Lung microvascular endothelial cell (primary cell): ENCODE data around the gene EXOC3. TPM values are rescaled to one million over a fixed set of nuclear protein-coding genes. Genes with fewer than 3 reads are reported as not detected.
A peak's percentile ranks its signal among the peaks of the same experiment; 100 is the strongest.
"Not testable (repeated sequence)": the region's sequence is repeated elsewhere in the genome, so short reads cannot be mapped to it uniquely, and the experiment has no call there.

Experiments
- DNase-seq, 2 donors: peaks; one replicate each; pipeline versions ENCODE4 v3.0.0 to v3.0.0-alpha.2; 2010; ENCODE audit warnings: low read depth in 2 of 2
- total RNA-seq: library from RNA; depleted of rRNA; stranded (reverse); fragments of >200 nt; gene quantifications from 2 replicates; pipeline ENCODE4 v1.2.1, GENCODE V29; 2014

Gene EXOC3
- total RNA-seq, result 18.5 and 25.0 TPM in 2 replicates

- peak; percentile 71 to 72 for DNase-seq
Measured at GRCh38 chr5:442335-443238, at the start of gene EXOC3. EXOC3 (plus strand) TSS chr5:443176; CDS start chr5:446206, 3,030 bp downstream.

DNA sequence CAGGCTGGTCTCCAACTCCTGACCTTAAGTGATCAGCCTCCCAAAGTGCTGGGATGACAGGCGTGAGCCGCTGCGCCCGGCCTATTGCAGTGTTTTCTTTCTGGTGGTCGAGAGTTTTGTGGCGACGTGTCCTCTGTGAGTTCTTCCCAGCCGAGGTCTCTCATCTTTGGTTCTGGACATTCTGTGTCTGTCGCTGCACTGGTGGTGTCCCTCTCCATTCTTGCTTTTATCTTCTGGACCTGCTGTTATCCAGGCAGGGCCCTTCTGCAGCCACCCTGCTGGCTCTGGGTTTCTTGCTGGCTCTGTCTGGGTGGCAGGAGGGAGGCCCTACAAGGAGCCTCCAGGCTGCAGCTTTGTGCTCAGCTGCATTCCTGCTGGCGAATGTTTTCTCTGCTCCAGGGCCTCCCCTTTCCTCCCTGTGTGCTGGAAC, 49.1 kb upstream of the EXOC3 start:
- DNase-seq, result no peak

GRCh38 chr5:394671-395155, 48.3 kb upstream of the EXOC3 start:
- DNase-seq, result no peak

GRCh38 chr5:395156-395920, 47.6 kb upstream of the EXOC3 start:
- DNase-seq, result peak; percentile 70 to 89

GRCh38 chr5:395921-396530, 47.0 kb upstream of the EXOC3 start:
- DNase-seq, result no peak

DNA sequence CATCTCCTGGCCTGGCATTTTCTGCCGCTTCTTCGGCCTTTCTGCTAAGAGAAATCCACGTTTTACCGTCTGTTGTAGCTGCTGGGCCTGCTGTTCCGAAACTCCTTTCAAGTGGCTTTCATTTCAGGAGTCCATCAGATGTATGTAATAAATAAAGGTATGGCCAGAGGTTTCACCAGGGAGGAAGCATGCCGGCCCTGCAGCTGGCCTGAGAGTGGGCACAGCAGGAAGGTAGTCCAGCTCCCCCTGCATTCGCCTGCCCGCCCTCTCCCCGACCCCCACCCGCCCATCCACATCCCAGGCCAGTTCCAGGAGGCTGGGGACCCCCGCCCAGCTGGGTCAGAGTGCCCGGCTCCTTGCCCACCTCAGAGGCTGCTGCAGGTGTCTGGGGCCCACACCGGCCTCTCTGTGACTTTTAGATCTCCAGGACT, 46.4 kb upstream of the EXOC3 start:
- DNase-seq, result no peak

DNA sequence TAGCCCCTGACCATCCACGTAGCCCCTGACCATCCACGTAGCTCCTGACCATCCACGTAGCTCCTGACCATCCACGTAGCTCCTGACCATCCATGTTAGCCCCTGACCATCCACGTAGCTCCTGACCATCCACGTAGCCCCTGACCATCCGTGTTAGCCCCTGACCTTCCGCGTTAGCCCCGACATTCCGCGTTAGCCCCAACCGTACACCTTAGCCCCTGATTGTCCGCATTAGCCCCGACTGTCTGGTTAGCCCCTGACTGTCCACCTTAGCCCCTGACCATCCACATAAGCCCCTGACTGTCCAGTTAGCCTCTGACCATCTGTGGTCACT, 44.9 kb upstream of the EXOC3 start:
- not testable (repeated sequence) for DNase-seq

- no peak for DNase-seq
Measured at GRCh38 chr5:398475-399295, 44.3 kb upstream of the EXOC3 start.

DNA sequence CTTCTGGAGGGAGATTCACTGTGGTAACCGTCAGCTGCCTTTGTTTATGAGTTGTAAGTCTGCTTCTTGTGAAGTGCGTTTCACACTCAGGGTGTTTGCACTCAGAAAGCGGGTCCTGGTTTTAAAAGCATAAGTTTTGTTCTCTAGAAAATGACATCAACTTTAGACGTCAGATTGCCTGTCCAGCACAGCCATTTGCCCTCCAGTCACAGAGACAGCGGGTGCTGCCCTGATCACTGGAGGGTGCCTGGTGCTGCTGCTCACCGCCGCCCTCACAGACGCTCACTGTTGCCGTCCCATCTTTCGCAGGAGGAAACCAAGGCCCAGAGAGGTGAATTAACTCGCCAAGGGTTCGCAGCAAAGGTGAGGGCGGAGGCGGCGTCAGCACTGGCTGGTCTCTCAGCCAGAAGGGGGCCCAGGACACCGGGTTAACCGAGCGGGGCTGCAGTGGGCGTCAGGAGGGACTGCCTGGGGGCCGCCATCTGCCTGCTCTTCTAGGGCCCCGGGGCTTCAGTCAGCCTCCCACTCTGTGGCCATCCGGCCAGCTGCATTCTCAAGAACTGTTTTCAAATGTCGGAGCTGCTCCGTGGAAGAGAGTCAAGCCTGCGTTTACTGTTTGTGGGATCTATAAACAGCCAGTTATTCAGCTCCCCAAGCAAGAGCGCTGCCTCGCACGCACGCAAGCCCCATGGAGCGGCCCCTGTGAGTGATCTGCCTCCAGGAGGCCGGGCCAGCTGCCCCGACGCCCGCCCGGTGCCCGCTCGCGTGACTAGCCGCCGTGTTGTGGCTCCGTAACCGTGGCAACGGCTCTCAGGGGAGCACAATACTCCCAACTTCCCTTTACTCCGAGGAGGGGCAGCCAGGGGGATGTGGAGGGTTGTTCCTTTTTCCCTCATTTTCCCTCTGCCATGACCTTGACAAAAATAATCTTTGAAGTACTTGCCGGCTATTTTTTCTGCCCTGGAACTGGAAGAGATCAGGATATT, 43.4 kb upstream of the EXOC3 start:
- peak; percentile 99 for DNase-seq

GRCh38 chr5:400282-401145, 42.5 kb upstream of the EXOC3 start:
- peak in 1 of 2 donors; percentile 90 for DNase-seq

GRCh38 chr5:401146-402034, 41.6 kb upstream of the EXOC3 start:
- DNase-seq, result no peak

- not testable (repeated sequence) for DNase-seq
Measured at GRCh38 chr5:402219-402614, 40.8 kb upstream of the EXOC3 start.

- no peak for DNase-seq
Measured at GRCh38 chr5:402615-403359, 40.2 kb upstream of the EXOC3 start.

DNA sequence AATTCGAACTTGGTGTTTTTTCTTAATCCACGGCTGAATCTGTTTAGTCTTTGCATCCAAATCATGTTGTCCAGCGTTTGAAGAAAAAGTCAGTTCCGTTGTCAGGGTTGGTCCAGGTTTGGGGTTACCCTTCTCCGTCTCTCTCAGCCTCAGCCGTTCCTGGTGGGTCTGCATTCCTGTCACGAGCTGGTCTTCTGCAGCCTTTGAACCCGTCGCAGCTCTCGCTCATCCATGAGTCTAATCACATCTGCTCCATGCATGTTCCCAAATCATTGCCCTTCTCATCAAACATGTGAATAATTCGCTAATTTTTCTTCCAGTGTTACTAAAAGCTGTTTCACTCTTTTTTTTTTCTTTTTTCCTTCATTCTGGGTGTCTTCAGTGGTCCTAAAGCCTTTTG, 39.0 kb upstream of the EXOC3 start:
- no peak for DNase-seq

DNA sequence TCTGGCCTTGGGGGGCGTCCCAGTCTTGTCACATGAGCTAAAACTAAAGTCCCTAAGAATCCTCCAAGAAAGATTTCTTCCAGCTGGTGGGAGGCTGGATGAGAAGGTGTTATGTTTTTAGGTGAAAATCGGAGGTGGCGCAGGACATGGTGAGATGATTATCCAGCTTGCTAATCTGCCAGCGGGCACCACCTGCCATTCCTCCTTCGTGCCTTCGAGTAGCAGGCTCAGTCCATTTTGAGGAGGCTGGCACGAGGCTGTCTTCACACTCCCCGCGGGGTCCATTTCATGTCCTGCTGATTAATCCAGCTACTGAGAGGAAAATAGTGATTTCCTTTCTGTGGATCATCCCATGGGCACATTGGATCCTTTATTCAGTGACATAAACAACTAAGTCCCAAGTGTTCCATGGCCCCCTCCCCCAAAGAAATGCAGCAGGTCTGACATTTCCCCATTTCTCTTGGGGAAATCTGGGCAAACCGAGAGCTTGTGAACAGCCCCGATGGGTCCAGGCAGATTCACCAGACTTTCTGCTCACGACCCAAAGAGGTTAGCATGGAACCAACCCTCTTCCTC, 38.2 kb upstream of the EXOC3 start:
- DNase-seq, result no peak

- no peak for DNase-seq
Measured at GRCh38 chr5:405421-405820, 37.6 kb upstream of the EXOC3 start.

DNA sequence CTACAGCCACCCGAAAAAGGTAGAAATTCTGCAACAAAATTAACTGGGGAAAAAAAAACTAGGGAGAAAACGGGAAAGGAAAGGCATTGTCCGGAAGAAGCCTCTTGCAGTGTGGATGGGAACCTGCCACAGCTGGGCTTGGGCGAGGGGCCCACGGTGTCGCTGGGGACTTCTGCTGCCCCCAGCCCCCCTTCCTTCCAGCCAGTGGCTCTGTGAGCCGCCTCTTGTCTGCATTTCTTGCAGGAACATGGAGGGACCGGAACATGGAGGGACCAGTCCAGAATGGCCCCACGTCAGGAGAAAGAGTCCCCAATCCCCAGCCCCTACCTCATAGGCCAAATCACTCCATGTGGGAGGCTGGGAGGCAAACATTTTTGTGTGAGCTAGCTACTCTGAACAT, 36.9 kb upstream of the EXOC3 start:
- no peak for DNase-seq
